ENCODE measurements around the gene EIF3B.

The EIF3B gene

GRCh38 chr7:2350055-2350454 is 4.6 kb upstream of the EIF3B start:
- DNase-seq (ENCODE audit: low read depth), result no peak
- H3K4me3 ChIP-seq (ENCODE audit: control insufficient read depth, low read depth, low read length), result no peak overlapping the region
- no peak for TF ChIP-seq CTCF (conservative IDR thresholded peaks at IDR 0.05; ENCODE audit: control insufficient read depth, insufficient read depth, low read depth, low read length)

GRCh38 chr7:2350861-2351260 is 3.8 kb upstream of the EIF3B start:
- no peak for DNase-seq (ENCODE audit: low read depth)
- H3K4me3 ChIP-seq (ENCODE audit: control insufficient read depth, low read depth, low read length), result no peak overlapping the region
- TF ChIP-seq CTCF (conservative IDR thresholded peaks at IDR 0.05; ENCODE audit: control insufficient read depth, insufficient read depth, low read depth, low read length), result no peak

- peak overlapping the region; percentile 94 for H3K4me3 ChIP-seq (ENCODE audit: control insufficient read depth, low read depth, low read length)
- TF ChIP-seq CTCF (conservative IDR thresholded peaks at IDR 0.05; ENCODE audit: control insufficient read depth, insufficient read depth, low read depth, low read length), result no peak
- DNase-seq (ENCODE audit: low read depth), result no peak
Measured at GRCh38 chr7:2353113-2353935, 1.3 kb upstream of the EIF3B start.

- no peak for TF ChIP-seq CTCF (conservative IDR thresholded peaks at IDR 0.05; ENCODE audit: control insufficient read depth, insufficient read depth, low read depth, low read length)
- H3K4me3 ChIP-seq (ENCODE audit: control insufficient read depth, low read depth, low read length), result peak overlapping the region; percentile 94
- peak; percentile 86 for DNase-seq (ENCODE audit: low read depth)
Measured at GRCh38 chr7:2353936-2354185, 766 bp upstream of the EIF3B start.

GRCh38 chr7:2354939-2355704 is 495 bp downstream of the EIF3B start:
- peak; percentile 8 for DNase-seq (ENCODE audit: low read depth)
- no peak for TF ChIP-seq CTCF (conservative IDR thresholded peaks at IDR 0.05; ENCODE audit: control insufficient read depth, insufficient read depth, low read depth, low read length)
- H3K4me3 ChIP-seq (ENCODE audit: control insufficient read depth, low read depth, low read length), result peak overlapping the region; percentile 94

- TF ChIP-seq CTCF (conservative IDR thresholded peaks at IDR 0.05; ENCODE audit: control insufficient read depth, insufficient read depth, low read depth, low read length), result no peak
- peak; percentile 12 for DNase-seq (ENCODE audit: low read depth)
- peak overlapping the region; percentile 94 for H3K4me3 ChIP-seq (ENCODE audit: control insufficient read depth, low read depth, low read length)
Measured at GRCh38 chr7:2355705-2356008, 1.0 kb downstream of the EIF3B start.
